Measurements from ENCODE around the gene RECK. TPM values are rescaled to one million over a fixed set of nuclear protein-coding genes. Genes with fewer than 3 reads are reported as not detected.

RECK gene
- total RNA-seq, 1 donor: 3.8 TPM

GRCh38 chr9:36023260-36024048 lies 13.3 kb upstream of the RECK start:
- peak; percentile 31 to 81 (median 64) for DNase-seq (ENCODE audit: low read depth in 2 of 3, low spot score in 2 of 3)

- DNase-seq (ENCODE audit: low read depth in 2 of 3, low spot score in 2 of 3): no peak
These were observed 11.0 kb upstream of the RECK start for GRCh38 chr9:36025746-36026145.

GRCh38 chr9:36029202-36029601 lies 7.5 kb upstream of the RECK start:
- no peak for DNase-seq (ENCODE audit: low read depth in 2 of 3, low spot score in 2 of 3)

- DNase-seq (ENCODE audit: low read depth in 2 of 3, low spot score in 2 of 3): no peak
These were observed 6.8 kb upstream of the RECK start for GRCh38 chr9:36029765-36030528.

- no peak for DNase-seq (ENCODE audit: low read depth in 2 of 3, low spot score in 2 of 3)
These were observed 5.8 kb upstream of the RECK start for GRCh38 chr9:36030871-36031270.

GRCh38 chr9:36031774-36032555 lies 4.7 kb upstream of the RECK start:
- DNase-seq (ENCODE audit: low read depth in 2 of 3, low spot score in 2 of 3): no peak

- DNase-seq (ENCODE audit: low read depth in 2 of 3, low spot score in 2 of 3): no peak
These were observed 2.9 kb upstream of the RECK start for GRCh38 chr9:36033788-36034187.

- no peak for DNase-seq (ENCODE audit: low read depth in 2 of 3, low spot score in 2 of 3)
These were observed 2.5 kb upstream of the RECK start for GRCh38 chr9:36034234-36034633.

- DNase-seq (ENCODE audit: low read depth in 2 of 3, low spot score in 2 of 3): no peak
These were observed 1.7 kb upstream of the RECK start for GRCh38 chr9:36035006-36035405.

GRCh38 chr9:36036253-36036779 lies 397 bp upstream of the RECK start:
- no peak for DNase-seq (ENCODE audit: low read depth in 2 of 3, low spot score in 2 of 3)

GRCh38 chr9:36037549-36038122 lies 923 bp downstream of the RECK start:
- DNase-seq (ENCODE audit: low read depth in 2 of 3, low spot score in 2 of 3): peak in 1 of 3 donors; percentile 14

GRCh38 chr9:36039121-36039520 lies 2.4 kb downstream of the RECK start:
- no peak for DNase-seq (ENCODE audit: low read depth in 2 of 3, low spot score in 2 of 3)

GRCh38 chr9:36039696-36040095 lies 3.0 kb downstream of the RECK start:
- DNase-seq (ENCODE audit: low read depth in 2 of 3, low spot score in 2 of 3): no peak

GRCh38 chr9:36040271-36040925 lies 3.7 kb downstream of the RECK start:
- no peak for DNase-seq (ENCODE audit: low read depth in 2 of 3, low spot score in 2 of 3)

- no peak for DNase-seq (ENCODE audit: low read depth in 2 of 3, low spot score in 2 of 3)
These were observed 4.8 kb downstream of the RECK start for GRCh38 chr9:36041506-36041905.

GRCh38 chr9:36045610-36046009 lies 8.9 kb downstream of the RECK start:
- no peak for DNase-seq (ENCODE audit: low read depth in 2 of 3, low spot score in 2 of 3)

- DNase-seq (ENCODE audit: low read depth in 2 of 3, low spot score in 2 of 3): no peak
These were observed 10.2 kb downstream of the RECK start for GRCh38 chr9:36046923-36047322.

- no peak for DNase-seq (ENCODE audit: low read depth in 2 of 3, low spot score in 2 of 3)
These were observed 12.7 kb downstream of the RECK start for GRCh38 chr9:36049408-36049807.

- DNase-seq (ENCODE audit: low read depth in 2 of 3, low spot score in 2 of 3): no peak
These were observed 13.8 kb downstream of the RECK start for GRCh38 chr9:36050476-36050875.

GRCh38 chr9:36051317-36051716 lies 14.6 kb downstream of the RECK start:
- DNase-seq (ENCODE audit: low read depth in 2 of 3, low spot score in 2 of 3): no peak
